HepG2 (cell line): ENCODE data around the gene PEMT. TPM values are rescaled to one million over a fixed set of nuclear protein-coding genes. Genes with fewer than 3 reads are reported as not detected.

Experiments
- HOXA3 ChIP-seq: sonication (generic); formaldehyde crosslinking; IDR thresholded peaks from 2 replicates; pipeline ENCODE4 v1.5.0; 2020; ENCODE audit warnings: missing genetic modification reagents
- POGZ ChIP-seq: sonication (generic); formaldehyde crosslinking; IDR thresholded peaks from 2 replicates; pipeline ENCODE4 v1.4.0; 2020; ENCODE audit warnings: mild to moderate bottlenecking, missing genetic modification reagents
- REPIN1 ChIP-seq: sonication (generic); formaldehyde crosslinking; IDR thresholded peaks from 2 replicates; pipeline ENCODE4 v1.8.0; 2022; ENCODE audit warnings: missing genetic modification reagents, low read depth, mild to moderate bottlenecking, borderline replicate concordance
- ZNF121 ChIP-seq: sonication (generic); formaldehyde crosslinking; IDR thresholded peaks from 2 replicates; pipeline ENCODE4 v1.5.0; 2020; ENCODE audit warnings: mild to moderate bottlenecking, missing genetic modification reagents
- ZNF335 ChIP-seq: sonication (generic); formaldehyde crosslinking; IDR thresholded peaks from 2 replicates; pipeline ENCODE4 v1.4.0; 2020; ENCODE audit warnings: missing genetic modification reagents
- ZNF614 ChIP-seq: IDR thresholded peaks from 2 replicates; pipeline ENCODE4 v1.6.1; 2018; ENCODE audit warnings: missing biosample characterization, missing genetic modification reagents, inconsistent platforms, borderline replicate concordance
- polyA plus RNA-seq, 8 experiments: library from polyadenylated mRNA; depleted of rRNA in 3 of 8; stranded (reverse) in 7 of 8; unstranded in 1 of 8; fragments of >200 nt; fragmentation: Illumina TruSeq in 4 of 8; extraction: Trizol in 4 of 8; gene quantifications; 2 replicates each; pipeline versions ENCODE4 v1.2.1 to v1.2.3, GENCODE V29; 2011 to 2016; ENCODE audit warnings: low read depth in 4 of 8, missing spikeins in 1 of 8, mixed read lengths in 1 of 8; ENCODE audit not compliant: insufficient read depth in 1 of 8
- total RNA-seq, 5 experiments: library from RNA; depleted of rRNA; stranded (reverse); fragments of >200 nt; fragmentation: Illumina TruSeq; extraction: Trizol; gene quantifications; 2 replicates each; pipeline ENCODE4 v1.2.3, GENCODE V29; 2016; ENCODE audit warnings: low read depth in 1 of 5
- TF ChIP-seq, protein P1 (sequence below): IDR thresholded peaks from 2 replicates; pipeline ENCODE4 v1.6.1; 2016; ENCODE audit warnings: low read depth, borderline replicate concordance
- TF ChIP-seq, protein P2 (sequence below): IDR thresholded peaks from 2 replicates; pipeline ENCODE4 v1.6.1; 2016; ENCODE audit warnings: low read depth

PEMT gene
- total and polyA plus RNA-seq, 2 of the 13 experiments (the other 11 are each of a cell fraction or from before 2014, with no cell fraction given), result 31.7 to 43.6 TPM

DNA sequence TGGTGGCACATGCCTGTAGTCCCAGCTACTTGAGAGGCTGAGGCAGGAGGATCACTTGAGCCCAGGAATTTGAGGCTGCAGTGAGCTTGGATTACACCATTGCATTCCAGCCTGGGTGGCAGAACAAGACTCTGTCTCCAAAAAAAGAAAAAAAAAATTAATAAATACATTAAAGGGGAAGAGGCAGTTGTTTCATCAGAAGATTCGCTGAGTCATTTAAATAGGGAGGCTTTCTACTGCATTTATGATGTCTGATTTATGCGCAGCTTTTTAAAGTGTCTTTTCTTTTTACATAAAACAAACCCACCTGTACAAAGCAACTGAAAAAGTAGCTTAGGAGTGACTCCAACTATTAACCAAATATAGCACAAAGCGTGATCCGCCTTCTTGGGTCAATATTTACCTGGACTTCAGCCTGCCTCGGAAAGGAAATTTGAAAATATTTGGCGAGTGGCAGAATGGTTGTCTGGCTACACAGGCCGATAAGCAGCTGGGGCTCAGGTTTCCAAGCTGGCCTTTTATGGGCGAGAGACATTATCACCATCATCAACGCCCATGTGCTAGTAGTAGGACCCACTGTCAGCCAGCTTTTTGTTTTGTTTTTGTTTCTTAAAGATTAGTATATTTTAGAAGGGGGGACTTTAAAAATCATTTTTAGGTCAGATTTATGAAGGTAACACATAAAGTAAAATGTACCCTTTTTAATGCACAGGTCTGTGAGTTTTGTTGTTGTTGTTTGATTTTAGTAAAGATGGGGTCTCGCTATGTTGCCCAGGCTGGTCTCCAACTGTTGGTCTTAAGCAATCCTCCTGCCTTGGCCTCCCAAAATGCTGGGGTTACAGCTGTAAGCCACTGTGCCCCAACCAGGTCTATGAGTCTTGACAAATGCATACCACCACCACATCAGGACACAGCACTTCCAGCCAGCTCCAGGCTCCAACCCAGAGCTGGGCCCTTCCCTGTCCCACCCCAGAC is 52.8 kb downstream of the PEMT start (continued):
- TF ChIP-seq, protein P1, sequence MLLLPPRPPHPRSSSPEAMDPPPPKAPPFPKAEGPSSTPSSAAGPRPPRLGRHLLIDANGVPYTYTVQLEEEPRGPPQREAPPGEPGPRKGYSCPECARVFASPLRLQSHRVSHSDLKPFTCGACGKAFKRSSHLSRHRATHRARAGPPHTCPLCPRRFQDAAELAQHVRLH (CRISPR knock-in tag), result peak; percentile 50; the same call in 1 of the 2 replicates
- peak; percentile 76; the same call in 1 of the 2 replicates for TF ChIP-seq ZNF614 (CRISPR knock-in tag)
- 0 out of 2 replicates have a peak, but pooled peaks have one; percentile 24 for TF ChIP-seq ZNF335 (CRISPR knock-in tag)
- peak; percentile 95 for TF ChIP-seq ZNF121
- TF ChIP-seq POGZ (CRISPR knock-in tag), result peak; percentile 53
- TF ChIP-seq HOXA3 (CRISPR knock-in tag), result peak; percentile 47; the same call in 1 of the 2 replicates
- TF ChIP-seq, protein P2, sequence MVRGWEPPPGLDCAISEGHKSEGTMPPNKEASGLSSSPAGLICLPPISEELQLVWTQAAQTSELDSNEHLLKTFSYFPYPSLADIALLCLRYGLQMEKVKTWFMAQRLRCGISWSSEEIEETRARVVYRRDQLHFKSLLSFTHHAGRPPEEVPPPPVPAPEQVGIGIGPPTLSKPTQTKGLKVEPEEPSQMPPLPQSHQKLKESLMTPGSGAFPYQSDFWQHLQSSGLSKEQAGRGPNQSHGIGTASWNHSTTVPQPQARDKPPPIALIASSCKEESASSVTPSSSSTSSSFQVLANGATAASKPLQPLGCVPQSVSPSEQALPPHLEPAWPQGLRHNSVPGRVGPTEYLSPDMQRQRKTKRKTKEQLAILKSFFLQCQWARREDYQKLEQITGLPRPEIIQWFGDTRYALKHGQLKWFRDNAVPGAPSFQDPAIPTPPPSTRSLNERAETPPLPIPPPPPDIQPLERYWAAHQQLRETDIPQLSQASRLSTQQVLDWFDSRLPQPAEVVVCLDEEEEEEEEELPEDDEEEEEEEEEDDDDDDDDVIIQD (CRISPR knock-in tag), result peak; percentile 44; the same call in 1 of the 2 replicates
- peak; percentile 54; the same call in 1 of the 2 replicates for TF ChIP-seq REPIN1
